Panc1 (cell line): ENCODE results near the gene DHCR24. TPM values are rescaled to one million over a fixed set of nuclear protein-coding genes. Genes with fewer than 3 reads are reported as not detected.

ENCODE experiments used
- ATAC-seq: fragments of 200-7000 bp; cut with Tn5 transposase; 2 replicates; pipeline ENCODE4 v1.9.1; 2020; ENCODE audit warnings: mild to moderate bottlenecking, moderate library complexity
- BruUV-seq: library from RNA; stranded (reverse); fragments of 400-500 nt; replicated peaks from 2 replicates; lab custom pipeline; 2021; lab: Mats Ljungman, UMichigan
- CTCF ChIA-PET: fragments of 300-600 bp; sonication (Branson Sonifier 250); formaldehyde crosslinking; loops from one replicate; lab custom pipeline; 2022; ENCODE audit warnings: antibody characterized with exemption; lab: Charles Lee
- POLR2A ChIA-PET: fragments of 300-600 bp; sonication (Branson Sonifier 250); formaldehyde crosslinking; loops from one replicate; lab custom pipeline; 2022; ENCODE audit warnings: antibody characterized with exemption; lab: Charles Lee
- DNase-seq: peaks from one replicate; pipeline ENCODE4 v3.0.0-alpha.2; 2010; ENCODE audit warnings: low read depth, low spot score
- H3K27ac ChIP-seq: 2 replicates; pipeline ENCODE4 v1.5.1; 2011; ENCODE audit warnings: mild to moderate bottlenecking, low read length, inconsistent platforms
- H3K27me3 ChIP-seq: fragments of 200-500 bp; sonication (Bioruptor generic); 2 replicates; pipeline ENCODE4 v1.6.0; 2014; ENCODE audit warnings: low read length, inconsistent platforms; ENCODE audit not compliant: control insufficient read depth, insufficient read depth
- H3K36me3 ChIP-seq: fragments of 200-500 bp; sonication (Bioruptor generic); 2 replicates; pipeline ENCODE4 v1.5.1; 2014; ENCODE audit warnings: inconsistent platforms, mild to moderate bottlenecking, low read length, moderate library complexity; ENCODE audit not compliant: control insufficient read depth, insufficient read depth
- H3K4me1 ChIP-seq: 2 replicates; pipeline ENCODE4 v1.5.1; 2011; ENCODE audit warnings: inconsistent platforms, mild to moderate bottlenecking, low read length, moderate library complexity; ENCODE audit not compliant: control insufficient read depth, insufficient read depth
- H3K4me3 ChIP-seq, 2 experiments: 2 replicates each; pipeline ENCODE4 v1.5.1; 2011 to 2012; ENCODE audit warnings: low read depth in 2 of 2, low read length in 2 of 2, mild to moderate bottlenecking in 2 of 2, inconsistent platforms in 1 of 2, moderate library complexity in 1 of 2
- H3K9me3 ChIP-seq: fragments of 200-500 bp; sonication (Bioruptor generic); 2 replicates; pipeline ENCODE4 v1.5.1; 2014; ENCODE audit warnings: low read depth, mild to moderate bottlenecking, inconsistent platforms, low read length, moderate library complexity; ENCODE audit not compliant: control insufficient read depth, insufficient read depth
- POLR2AphosphoS5 ChIP-seq: IDR thresholded peaks from 2 replicates; pipeline ENCODE4 v1.6.1; 2012; ENCODE audit warnings: mild to moderate bottlenecking, low read depth, low read length, moderate library complexity
- REST ChIP-seq, 2 experiments: IDR thresholded peaks; 2 replicates each; pipeline ENCODE4 v1.6.1; 2011 to 2012; ENCODE audit warnings: low read depth in 2 of 2, control low read depth in 1 of 2, low read length in 1 of 2, mild to moderate bottlenecking in 1 of 2, moderate library complexity in 1 of 2; ENCODE audit not compliant: insufficient read depth in 1 of 2
- SIN3A ChIP-seq: IDR thresholded peaks from 2 replicates; pipeline ENCODE4 v1.6.1; 2012; ENCODE audit warnings: low read depth, mild to moderate bottlenecking, low read length, moderate library complexity, borderline replicate concordance; ENCODE audit not compliant: insufficient read depth
- TCF7L2 ChIP-seq: IDR thresholded peaks from 2 replicates; pipeline ENCODE4 v1.6.1; 2011; ENCODE audit warnings: mild to moderate bottlenecking, low read depth, low read length, inconsistent platforms
- in situ Hi-C: cut with HindIII; loops from 2 replicates; pipeline ENCODE4 v1.10.0; 2016; ENCODE audit warnings: low sequenced_read_pairs, low pct_unique_long_range_greater_than_20kb
- intact Hi-C: fragments of 100-400 bp; cut with micrococcal nuclease; formaldehyde crosslinking; loops from one replicate; pipeline ENCODE4 v1.10.0; 2022; ENCODE audit not compliant: unreplicated experiment
- total RNA-seq: library from RNA; stranded (reverse); gene quantifications from one replicate; pipeline ENCODE4 v1.2.1, GENCODE V29; 2021; ENCODE audit not compliant: unreplicated experiment
- TF ChIP-seq, protein P1 (sequence below): fragments of 450-650 bp; IDR thresholded peaks from 2 replicates; pipeline ENCODE4 v1.5.1; 2017; ENCODE audit warnings: mild to moderate bottlenecking

The DHCR24 gene
- total RNA-seq, 1 experiment from 2014 or later, result 313 TPM

GRCh38 chr1:54888080-54888733 is 1.2 kb upstream of the DHCR24 start:
- in situ Hi-C loops (no loop called here), intact Hi-C loops (no loop called here)
- CTCF ChIA-PET, result no interaction called here
- Histone ChIP-seq H3K27ac (peak overlapping the region; percentile 92), H3K4me3 (peak overlapping the region; percentile 87 to 90; a peak in 3 of 4 replicates), H3K27me3 (no peaks in the 10 kb centered on the region), H3K9me3 (no peaks in the 10 kb centered on the region), H3K36me3 (no peaks in the 10 kb centered on the region; the same call in 1 of the 2 replicates), H3K4me1 (peaks cover 34% of the 10 kb centered on the region)
- BruUV-seq, result no TSS peak
- TF ChIP-seq TCF7L2 (no peak), POLR2AphosphoS5 (no peak), REST (IDR thresholded peaks at IDR 0.05; ENCODE audit: insufficient read depth in 1 of 2, low read depth in 2 of 2, low read length in 1 of 2) (no peak), SIN3A (no peak)
- TF ChIP-seq, protein P1, sequence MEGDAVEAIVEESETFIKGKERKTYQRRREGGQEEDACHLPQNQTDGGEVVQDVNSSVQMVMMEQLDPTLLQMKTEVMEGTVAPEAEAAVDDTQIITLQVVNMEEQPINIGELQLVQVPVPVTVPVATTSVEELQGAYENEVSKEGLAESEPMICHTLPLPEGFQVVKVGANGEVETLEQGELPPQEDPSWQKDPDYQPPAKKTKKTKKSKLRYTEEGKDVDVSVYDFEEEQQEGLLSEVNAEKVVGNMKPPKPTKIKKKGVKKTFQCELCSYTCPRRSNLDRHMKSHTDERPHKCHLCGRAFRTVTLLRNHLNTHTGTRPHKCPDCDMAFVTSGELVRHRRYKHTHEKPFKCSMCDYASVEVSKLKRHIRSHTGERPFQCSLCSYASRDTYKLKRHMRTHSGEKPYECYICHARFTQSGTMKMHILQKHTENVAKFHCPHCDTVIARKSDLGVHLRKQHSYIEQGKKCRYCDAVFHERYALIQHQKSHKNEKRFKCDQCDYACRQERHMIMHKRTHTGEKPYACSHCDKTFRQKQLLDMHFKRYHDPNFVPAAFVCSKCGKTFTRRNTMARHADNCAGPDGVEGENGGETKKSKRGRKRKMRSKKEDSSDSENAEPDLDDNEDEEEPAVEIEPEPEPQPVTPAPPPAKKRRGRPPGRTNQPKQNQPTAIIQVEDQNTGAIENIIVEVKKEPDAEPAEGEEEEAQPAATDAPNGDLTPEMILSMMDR, result no peak
- DNase-seq (no peak), ATAC-seq (no peak)
- POLR2A ChIA-PET, result no interaction called here

DNA sequence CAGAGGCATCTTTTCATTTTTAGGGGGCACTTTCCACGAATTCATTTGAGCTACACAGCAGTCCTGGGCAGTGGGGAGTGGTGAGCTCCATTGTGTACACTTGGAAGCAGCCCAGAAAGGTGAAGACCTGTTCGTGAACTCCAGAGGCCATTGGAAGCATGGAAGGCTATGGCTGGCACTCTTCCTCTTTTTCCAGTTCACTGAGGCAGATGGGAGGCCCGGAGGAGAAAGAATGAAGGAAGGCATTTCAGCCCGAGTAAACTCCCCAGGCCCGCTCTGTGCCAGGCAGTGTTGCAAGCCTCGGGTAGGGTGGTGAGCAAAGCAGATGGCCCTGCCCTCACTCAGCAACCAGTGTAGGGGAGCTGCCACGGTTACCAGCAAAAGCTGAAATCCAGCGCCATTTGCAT is 673 bp upstream of the DHCR24 start:
- intact Hi-C loops (no loop called here), in situ Hi-C loops (no loop called here)
- ChIA-PET CTCF (no interaction called here), POLR2A (no interaction called here)
- Histone ChIP-seq H3K4me3 (peak overlapping the region; percentile 87 to 90), H3K27me3 (no peaks in the 10 kb centered on the region), H3K9me3 (no peaks in the 10 kb centered on the region), H3K4me1 (peaks cover 35% of the 10 kb centered on the region), H3K27ac (peak overlapping the region; percentile 92), H3K36me3 (no peaks in the 10 kb centered on the region; the same call in 1 of the 2 replicates)
- TSS peak; percentile 85 for BruUV-seq
- DNase-seq, result no peak
- no peak for TF ChIP-seq SIN3A
- TF ChIP-seq, protein P1, result no peak
- no peak for TF ChIP-seq POLR2AphosphoS5
- TF ChIP-seq TCF7L2, result no peak
- no peak for TF ChIP-seq REST (IDR thresholded peaks at IDR 0.05; ENCODE audit: insufficient read depth in 1 of 2, low read depth in 2 of 2, low read length in 1 of 2)
- peak; percentile 37 for ATAC-seq
